ENCODE data around the gene AFF3.

- TF ChIP-seq, protein P1, sequence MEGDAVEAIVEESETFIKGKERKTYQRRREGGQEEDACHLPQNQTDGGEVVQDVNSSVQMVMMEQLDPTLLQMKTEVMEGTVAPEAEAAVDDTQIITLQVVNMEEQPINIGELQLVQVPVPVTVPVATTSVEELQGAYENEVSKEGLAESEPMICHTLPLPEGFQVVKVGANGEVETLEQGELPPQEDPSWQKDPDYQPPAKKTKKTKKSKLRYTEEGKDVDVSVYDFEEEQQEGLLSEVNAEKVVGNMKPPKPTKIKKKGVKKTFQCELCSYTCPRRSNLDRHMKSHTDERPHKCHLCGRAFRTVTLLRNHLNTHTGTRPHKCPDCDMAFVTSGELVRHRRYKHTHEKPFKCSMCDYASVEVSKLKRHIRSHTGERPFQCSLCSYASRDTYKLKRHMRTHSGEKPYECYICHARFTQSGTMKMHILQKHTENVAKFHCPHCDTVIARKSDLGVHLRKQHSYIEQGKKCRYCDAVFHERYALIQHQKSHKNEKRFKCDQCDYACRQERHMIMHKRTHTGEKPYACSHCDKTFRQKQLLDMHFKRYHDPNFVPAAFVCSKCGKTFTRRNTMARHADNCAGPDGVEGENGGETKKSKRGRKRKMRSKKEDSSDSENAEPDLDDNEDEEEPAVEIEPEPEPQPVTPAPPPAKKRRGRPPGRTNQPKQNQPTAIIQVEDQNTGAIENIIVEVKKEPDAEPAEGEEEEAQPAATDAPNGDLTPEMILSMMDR (IDR thresholded peaks at IDR 0.05), result no peak
- no peak for TF ChIP-seq ZFX (IDR thresholded peaks at IDR 0.05; ENCODE audit: borderline replicate concordance)
Measured at GRCh38 chr2:100060875-100061274, 81.5 kb downstream of the AFF3 start.

All from 22Rv1 (cell line).